Psoas muscle (tissue), 8 donors: ENCODE measurements around the gene LACC1. TPM values are rescaled to one million over a fixed set of nuclear protein-coding genes. Genes with fewer than 3 reads are reported as not detected.

Source experiments
- ATAC-seq, 4 donors: fragments of 200-7000 bp; cut with Tn5 transposase; one replicate each; pipeline ENCODE4 v1.9.1; 2020; ENCODE audit warnings: moderate library complexity in 3 of 4, mild to moderate bottlenecking in 2 of 4
- DNase-seq, 2 donors: peaks; one replicate each; pipeline ENCODE4 v3.0.0-alpha.2; 2020
- H3K27ac ChIP-seq: fragments of 200-600 bp; one replicate; pipeline ENCODE4 v1.8.0; 2022
- H3K27me3 ChIP-seq, 3 donors: fragments of 200-600 bp in 1 of 3; one replicate each; pipeline versions ENCODE4 v1.6.1 to v1.8.0; 2013 to 2022; ENCODE audit warnings: low read length in 2 of 3, mild to moderate bottlenecking in 2 of 3, moderate library complexity in 1 of 3; ENCODE audit not compliant: insufficient read depth in 3 of 3
- H3K36me3 ChIP-seq, 2 donors: fragments of 200-600 bp in 1 of 2; one replicate each; pipeline versions ENCODE4 v1.6.1 to v1.8.0; 2013 to 2022; ENCODE audit warnings: low read depth in 1 of 2, mild to moderate bottlenecking in 1 of 2, moderate library complexity in 1 of 2; ENCODE audit not compliant: insufficient read depth in 1 of 2
- H3K4me1 ChIP-seq: fragments of 200-600 bp; one replicate; pipeline ENCODE4 v1.8.0; 2022
- H3K4me3 ChIP-seq: fragments of 200-600 bp; one replicate; pipeline ENCODE4 v1.8.0; 2022; ENCODE audit warnings: mild to moderate bottlenecking
- H3K9me3 ChIP-seq: fragments of 200-600 bp; one replicate; pipeline ENCODE4 v1.8.0; 2022
- WGBS, 3 donors: extraction: QIAGEN DNeasy Blood & Tissue Kit; methylation state at CpG; one replicate each; pipeline versions ENCODE4 v1.1.6 to v1.1.7; 2013; 5-methylcytosine and 5-hydroxymethylcytosine counted together
- intact Hi-C, 2 donors: fragments of 100-400 bp; cut with DNase I; formaldehyde crosslinking; loops; one replicate each; pipeline versions ENCODE4 v1.11.0 to v1.14.2; 2022
- polyA plus RNA-seq, 3 donors: library from polyadenylated mRNA; stranded (reverse); fragments of 200-250 nt; gene quantifications; one replicate each; pipeline ENCODE4 v1.2.3, GENCODE V29; 2013
- total RNA-seq, 4 donors: library from RNA; stranded (reverse); fragmentation: NEBNext Ultra II Directional in 2 of 4; extraction: Animal tissue kit (Norgen Biotek cat#: 25700) in 2 of 4; gene quantifications; one replicate each; pipeline versions ENCODE4 v1.2.1 to v1.2.4, GENCODE V29; 2021 to 2023
- TF ChIP-seq, protein P1 (sequence below): fragments of 200-600 bp; IDR thresholded peaks from one replicate; pipeline ENCODE4 v1.8.0; 2022; ENCODE audit warnings: antibody characterized with exemption
- donor health status: healthy with polysubstance abuse.
- donor health status: DM: no; HTN: no; CAD: no; lungs with moderate emphysema.
- donor health status: Bipolar disorder and iron deficiency.
- donor health status: healthy.
- donor health status: DM: yes; HTN: yes; CAD: no.
- donor health status: DM: no; HTN: no; CAD: no.
- donor health status: DM: no; HTN: no; CAD: no.
- donor health status: DM: yes; HTN: yes; CAD: no.

Gene LACC1
- total and polyA plus RNA-seq, 7 donors, result 0.35 to 3.2 (median 1.9) TPM

DNA sequence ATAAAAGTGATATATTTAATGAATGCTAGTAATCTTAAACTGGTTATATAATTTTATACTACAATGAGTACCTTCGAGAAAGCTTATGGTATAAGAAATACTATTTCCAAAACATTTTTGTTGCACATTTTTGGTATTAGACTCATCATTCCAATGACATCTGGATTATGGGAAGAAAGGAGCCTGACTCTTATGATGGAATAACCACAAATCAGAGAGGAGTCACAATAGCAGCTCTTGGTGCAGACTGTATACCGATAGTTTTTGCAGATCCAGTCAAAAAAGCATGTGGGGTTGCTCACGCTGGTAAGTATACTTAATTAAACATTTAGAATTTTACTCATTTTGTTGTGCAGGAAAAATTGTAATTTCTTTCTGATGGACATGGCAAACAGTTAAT, 3.9 kb downstream of the LACC1 start:
- intact Hi-C loops, result no loop called here
- no peak for DNase-seq
- WGBS, 3 donors, result 91 to 97% (median 96%) methylated on average over 3 of the region's 3 CpGs
- TF ChIP-seq, protein P1, sequence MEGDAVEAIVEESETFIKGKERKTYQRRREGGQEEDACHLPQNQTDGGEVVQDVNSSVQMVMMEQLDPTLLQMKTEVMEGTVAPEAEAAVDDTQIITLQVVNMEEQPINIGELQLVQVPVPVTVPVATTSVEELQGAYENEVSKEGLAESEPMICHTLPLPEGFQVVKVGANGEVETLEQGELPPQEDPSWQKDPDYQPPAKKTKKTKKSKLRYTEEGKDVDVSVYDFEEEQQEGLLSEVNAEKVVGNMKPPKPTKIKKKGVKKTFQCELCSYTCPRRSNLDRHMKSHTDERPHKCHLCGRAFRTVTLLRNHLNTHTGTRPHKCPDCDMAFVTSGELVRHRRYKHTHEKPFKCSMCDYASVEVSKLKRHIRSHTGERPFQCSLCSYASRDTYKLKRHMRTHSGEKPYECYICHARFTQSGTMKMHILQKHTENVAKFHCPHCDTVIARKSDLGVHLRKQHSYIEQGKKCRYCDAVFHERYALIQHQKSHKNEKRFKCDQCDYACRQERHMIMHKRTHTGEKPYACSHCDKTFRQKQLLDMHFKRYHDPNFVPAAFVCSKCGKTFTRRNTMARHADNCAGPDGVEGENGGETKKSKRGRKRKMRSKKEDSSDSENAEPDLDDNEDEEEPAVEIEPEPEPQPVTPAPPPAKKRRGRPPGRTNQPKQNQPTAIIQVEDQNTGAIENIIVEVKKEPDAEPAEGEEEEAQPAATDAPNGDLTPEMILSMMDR, result no peak
- H3K4me3 ChIP-seq, result no peak overlapping the region
- H3K27me3 ChIP-seq, result no peaks in the 10 kb centered on the region
- H3K4me1 ChIP-seq, result no peaks in the 10 kb centered on the region
- H3K9me3 ChIP-seq, result no peaks in the 10 kb centered on the region
- no peaks in the 10 kb centered on the region for H3K36me3 ChIP-seq
- no peak for ATAC-seq
- no peak overlapping the region for H3K27ac ChIP-seq

DNA sequence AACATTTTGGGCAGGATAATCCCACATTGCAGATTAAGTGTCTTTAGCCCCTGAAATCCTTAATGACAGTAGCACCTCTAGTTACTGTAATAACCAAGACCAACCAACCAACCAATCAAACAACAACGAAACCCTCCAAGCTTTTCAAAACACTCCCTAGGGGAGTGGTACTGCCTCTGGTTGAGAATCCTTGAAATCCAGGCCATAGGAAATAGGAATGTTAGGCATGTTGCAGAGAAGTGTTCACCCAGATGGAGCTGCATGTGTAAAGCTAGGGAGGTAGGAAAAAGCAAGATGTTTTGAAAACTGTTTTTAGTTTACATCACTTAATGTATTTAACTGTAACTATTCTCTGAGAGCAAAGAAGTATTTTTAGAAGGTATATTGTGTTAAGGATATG, 4.5 kb downstream of the LACC1 start:
- TF ChIP-seq, protein P1, result no peak
- no peak overlapping the region for H3K27ac ChIP-seq
- H3K4me1 ChIP-seq, result no peaks in the 10 kb centered on the region
- no peak overlapping the region for H3K4me3 ChIP-seq
- 52 to 82% (median 60%) methylated on average over 1 of the region's 1 CpG for WGBS, 3 donors
- intact Hi-C loops, result no loop called here
- no peaks in the 10 kb centered on the region for H3K9me3 ChIP-seq
- no peak for ATAC-seq
- no peaks in the 10 kb centered on the region for H3K36me3 ChIP-seq
- DNase-seq, result no peak
- no peaks in the 10 kb centered on the region for H3K27me3 ChIP-seq

DNA sequence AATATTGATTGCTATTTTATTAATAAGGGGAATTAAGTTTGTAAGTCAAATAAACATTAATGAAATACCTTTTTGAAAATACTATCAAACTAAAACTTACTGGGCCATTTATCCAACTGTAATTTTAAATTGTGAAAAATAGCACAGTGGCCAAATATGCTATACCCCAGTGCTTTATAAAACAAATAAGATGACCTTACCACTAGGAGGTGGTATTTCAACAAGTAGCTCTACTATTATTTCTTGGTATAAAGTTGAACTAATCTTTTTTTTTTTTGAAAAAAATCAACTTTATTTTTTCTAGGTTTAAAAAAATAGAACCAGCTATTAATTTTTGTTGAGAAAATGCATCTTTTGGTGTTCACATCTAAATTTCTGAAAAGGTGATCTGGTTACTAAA, 14.7 kb downstream of the LACC1 start:
- H3K36me3 ChIP-seq, result peaks cover 0 to 4% of the 10 kb centered on the region in 2 donors
- no peak overlapping the region for H3K4me3 ChIP-seq
- no peak for ATAC-seq
- H3K4me1 ChIP-seq, result no peaks in the 10 kb centered on the region
- no peak overlapping the region for H3K27ac ChIP-seq
- no peak for DNase-seq
- H3K27me3 ChIP-seq, result no peaks in the 10 kb centered on the region
- intact Hi-C loops, result no loop called here
- H3K9me3 ChIP-seq, result no peaks in the 10 kb centered on the region
- TF ChIP-seq, protein P1, result no peak

DNA sequence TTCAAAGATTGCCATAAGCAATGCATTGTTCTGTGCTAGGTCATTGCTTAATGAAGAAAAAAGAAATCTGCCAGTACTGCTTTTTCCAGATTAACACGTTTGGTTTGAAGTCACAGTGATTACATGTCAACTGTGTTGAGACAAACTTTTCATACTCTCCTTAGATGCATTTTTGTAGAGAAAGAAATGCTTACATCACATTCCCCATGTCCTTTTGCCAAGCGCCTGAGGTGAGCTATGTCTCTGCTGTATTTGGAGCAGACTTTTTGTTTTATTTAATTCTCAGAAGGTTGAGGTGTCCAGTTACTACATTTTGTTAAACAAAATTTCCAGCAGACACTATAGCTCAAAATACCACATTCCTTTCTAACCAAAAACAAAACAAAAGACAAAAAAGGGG, 16.2 kb downstream of the LACC1 start:
- WGBS, 3 donors, result 51 to 78% (median 57%) methylated on average over 2 of the region's 2 CpGs
- Histone ChIP-seq H3K4me1 (no peaks in the 10 kb centered on the region), H3K9me3 (no peaks in the 10 kb centered on the region), H3K36me3 (peaks cover 0 to 4% of the 10 kb centered on the region in 2 donors), H3K27ac (no peak overlapping the region), H3K27me3 (no peaks in the 10 kb centered on the region), H3K4me3 (no peak overlapping the region)
- TF ChIP-seq, protein P1, result no peak
- no peak for DNase-seq
- intact Hi-C loops, result no loop called here
- ATAC-seq, result no peak

DNA sequence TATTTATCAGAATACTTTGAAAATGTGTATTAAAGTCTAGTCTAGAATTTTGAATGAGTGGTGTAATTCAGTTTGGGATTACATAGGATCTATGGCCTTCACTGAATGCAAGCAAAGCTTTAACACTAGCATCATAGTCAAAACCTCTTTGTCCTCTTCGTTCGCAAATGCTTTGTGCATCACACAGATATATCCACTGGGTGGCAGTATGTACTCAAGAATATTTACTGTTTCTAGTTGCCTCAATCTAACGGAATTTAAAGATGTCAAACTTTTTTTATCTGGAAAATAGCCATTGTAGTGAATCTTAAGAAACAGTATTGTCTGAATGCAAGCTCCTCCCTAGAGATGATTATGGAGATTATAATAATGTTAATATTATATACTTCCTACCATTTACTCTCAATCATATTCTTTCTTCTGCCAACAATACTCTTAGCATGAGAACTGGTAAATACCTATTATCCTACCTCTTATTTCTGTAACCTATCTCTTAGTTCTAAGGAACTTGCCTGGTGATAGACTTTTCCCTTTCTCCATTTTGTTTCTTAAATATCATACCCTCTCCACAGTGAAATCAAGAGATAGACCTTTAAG, 25.8 kb downstream of the LACC1 start:
- intact Hi-C loops, result loop anchor here (2.0 to 10.0 kb wide), 5 partner anchors 142 to 1069 kb away; no protein-coding TSS in a partner anchor
- no peak for DNase-seq
- H3K4me3 ChIP-seq, result no peak overlapping the region

More for the DNA sequence above, 25.8 kb downstream of the LACC1 start:
- ATAC-seq, result peak; percentile 66 to 89 (median 82)
- H3K9me3 ChIP-seq, result no peaks in the 10 kb centered on the region
- H3K27ac ChIP-seq, result no peak overlapping the region
- WGBS, 3 donors, result 0 to 2% (median 1%) methylated on average over 3 of the region's 3 CpGs
- TF ChIP-seq, protein P1, result peak; percentile 88
- no peaks in the 10 kb centered on the region for H3K36me3 ChIP-seq
- H3K4me1 ChIP-seq, result peaks cover 6% of the 10 kb centered on the region
- H3K27me3 ChIP-seq, result no peaks in the 10 kb centered on the region
